Measurements from ENCODE around the gene ZNF609.

ZNF609 gene

DNA sequence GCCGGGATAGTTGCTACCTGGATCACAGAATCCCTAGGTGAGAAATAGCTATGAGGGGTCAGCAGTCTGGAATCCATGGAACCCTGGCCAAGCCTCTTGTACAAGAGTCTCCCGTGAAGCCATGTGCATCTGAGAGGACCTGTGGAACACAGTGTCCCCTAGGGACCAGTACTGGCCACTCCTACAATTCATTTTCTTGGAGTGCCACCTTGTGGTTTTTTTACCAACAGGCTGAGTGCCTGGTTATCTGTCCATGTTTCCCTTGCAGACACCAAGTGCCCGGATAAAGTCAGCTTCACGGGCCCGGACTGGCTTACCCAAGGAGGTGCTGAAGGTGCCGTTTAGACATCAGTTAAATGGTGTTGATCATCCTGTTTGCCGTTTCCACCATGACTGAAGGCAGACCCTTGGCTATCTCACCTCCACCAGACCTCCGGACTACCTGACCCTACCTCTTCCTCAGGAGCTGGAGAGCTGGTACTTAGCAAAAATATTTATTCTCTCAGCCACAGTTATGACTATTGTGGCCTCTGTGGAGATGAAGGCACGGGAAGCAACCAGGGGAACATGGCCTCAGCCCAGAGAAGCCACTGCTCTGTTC is 221.1 kb downstream of the ZNF609 start:
- Histone ChIP-seq H3K27me3 (replicated peaks in 2 of 5; ENCODE audit: control insufficient read depth in 4 of 5, insufficient read depth in 5 of 5, low read length in 4 of 5) (no peaks in the 10 kb centered on the region), H3K4me3 (ENCODE audit: control insufficient read depth in 1 of 7, extremely low read depth in 1 of 7, insufficient read depth in 4 of 7, low read depth in 2 of 7, low read length in 6 of 7) (no peak overlapping the region), H3K9me3 (ENCODE audit: control extremely low read depth in 1 of 5, control insufficient read depth in 4 of 5, insufficient read depth in 2 of 5, low read depth in 1 of 5, low read length in 4 of 5) (no peaks in the 10 kb centered on the region), H3K4me1 (ENCODE audit: control extremely low read depth in 1 of 4, control insufficient read depth in 4 of 4, insufficient read depth in 4 of 4, low read length in 3 of 4) (no peaks in the 10 kb centered on the region), H3K27ac (ENCODE audit: insufficient read depth in 1 of 2, low read depth in 1 of 2, low read length in 2 of 2, poor library complexity in 1 of 2, severe bottlenecking in 2 of 2) (no peak overlapping the region), H3K36me3 (ENCODE audit: control insufficient read depth in 4 of 4, insufficient read depth in 4 of 4, low read length in 3 of 4) (peaks cover 22 to 89% (median 66%) of the 10 kb centered on the region in 4 experiments)
- ChIA-PET POLR2A (interaction anchor here (0.6 kb wide), 1 partner anchor 440 kb away, joined by 4 read pairs; no protein-coding TSS in a partner anchor), CTCF (interaction anchor here (1.4 to 25.1 kb wide), 11 partner anchors 9 to 476 kb away, joined by 3 to 625 read pairs (median 10); no protein-coding TSS in a partner anchor)
- DNase-seq, result peak; percentile 54 to 66 (median 62)
- 80% methylated on average over 9 of the region's 9 CpGs for WGBS (ENCODE audit: insufficient coverage)

DNA sequence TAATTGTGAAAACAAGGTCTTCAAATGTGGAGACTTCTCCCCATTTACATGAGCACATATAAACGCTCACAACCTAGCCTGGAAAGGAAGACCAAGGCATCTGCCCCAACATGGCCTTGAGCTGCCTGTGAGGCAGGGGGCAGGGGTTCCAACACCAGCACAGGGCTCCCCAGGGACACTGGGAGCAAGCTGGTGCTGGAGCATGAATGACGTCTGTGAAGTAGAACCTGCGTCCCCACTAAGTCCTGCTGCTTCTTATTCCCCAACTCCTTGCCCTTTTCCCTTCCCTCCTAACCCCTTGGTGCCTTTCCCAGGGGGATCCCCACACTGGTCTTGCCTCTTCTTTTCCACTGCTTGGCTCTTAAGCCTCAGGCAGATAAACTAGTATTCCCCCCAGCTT is 221.9 kb downstream of the ZNF609 start:
- H3K27ac ChIP-seq (ENCODE audit: insufficient read depth in 1 of 2, low read depth in 1 of 2, low read length in 2 of 2, poor library complexity in 1 of 2, severe bottlenecking in 2 of 2), result no peak overlapping the region
- no peaks in the 10 kb centered on the region for H3K9me3 ChIP-seq (ENCODE audit: control extremely low read depth in 1 of 5, control insufficient read depth in 4 of 5, insufficient read depth in 2 of 5, low read depth in 1 of 5, low read length in 4 of 5)

DNA sequence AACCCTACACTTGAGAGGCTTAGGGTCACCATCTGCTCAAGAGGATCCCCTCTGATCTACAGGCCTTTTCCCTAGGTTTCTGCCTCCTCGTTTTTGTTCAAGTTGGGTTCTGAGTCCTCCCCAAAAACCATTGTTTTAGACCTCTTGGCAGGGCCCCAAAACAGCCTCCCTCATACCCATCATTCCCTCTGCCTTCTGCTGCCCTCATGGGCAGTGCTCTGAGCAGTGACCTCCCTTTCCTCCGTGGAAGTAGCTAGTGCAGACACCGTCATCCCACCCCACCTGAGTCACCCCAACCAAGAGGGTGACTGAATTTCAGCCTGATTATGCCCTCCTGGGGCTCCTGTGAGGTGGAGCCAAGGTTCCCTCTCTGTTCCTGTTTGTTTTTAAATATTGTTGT is 223.0 kb downstream of the ZNF609 start:
- Histone ChIP-seq H3K27ac (ENCODE audit: insufficient read depth in 1 of 2, low read depth in 1 of 2, low read length in 2 of 2, poor library complexity in 1 of 2, severe bottlenecking in 2 of 2) (no peak overlapping the region), H3K27me3 (replicated peaks in 2 of 5; ENCODE audit: control insufficient read depth in 4 of 5, insufficient read depth in 5 of 5, low read length in 4 of 5) (no peaks in the 10 kb centered on the region), H3K9me3 (ENCODE audit: control extremely low read depth in 1 of 5, control insufficient read depth in 4 of 5, insufficient read depth in 2 of 5, low read depth in 1 of 5, low read length in 4 of 5) (no peaks in the 10 kb centered on the region), H3K4me3 (ENCODE audit: control insufficient read depth in 1 of 7, extremely low read depth in 1 of 7, insufficient read depth in 4 of 7, low read depth in 2 of 7, low read length in 6 of 7) (no peak overlapping the region), H3K4me1 (ENCODE audit: control extremely low read depth in 1 of 4, control insufficient read depth in 4 of 4, insufficient read depth in 4 of 4, low read length in 3 of 4) (no peaks in the 10 kb centered on the region), H3K36me3 (ENCODE audit: control insufficient read depth in 4 of 4, insufficient read depth in 4 of 4, low read length in 3 of 4) (peaks cover 35 to 95% (median 70%) of the 10 kb centered on the region in 4 experiments)
- 83% methylated on average over 1 of the region's 3 CpGs for WGBS (ENCODE audit: insufficient coverage)
- ChIA-PET POLR2A (no interaction called here), CTCF (interaction anchor here (1.2 to 25.1 kb wide), 11 partner anchors 9 to 257 kb away, joined by 3 to 625 read pairs (median 6); no protein-coding TSS in a partner anchor)
- DNase-seq, result no peak

More for the DNA sequence above, 221.9 kb downstream of the ZNF609 start:
- ChIA-PET POLR2A (interaction anchor here (0.6 kb wide), 1 partner anchor 440 kb away, joined by 4 read pairs; no protein-coding TSS in a partner anchor), CTCF (interaction anchor here (1.1 to 25.1 kb wide), 14 partner anchors 9 to 477 kb away, joined by 3 to 625 read pairs (median 8); no protein-coding TSS in a partner anchor)
- WGBS (ENCODE audit: insufficient coverage), result 94% methylated on average over 3 of the region's 3 CpGs
- Histone ChIP-seq H3K27me3 (replicated peaks in 2 of 5; ENCODE audit: control insufficient read depth in 4 of 5, insufficient read depth in 5 of 5, low read length in 4 of 5) (no peaks in the 10 kb centered on the region), H3K4me3 (ENCODE audit: control insufficient read depth in 1 of 7, extremely low read depth in 1 of 7, insufficient read depth in 4 of 7, low read depth in 2 of 7, low read length in 6 of 7) (no peak overlapping the region), H3K36me3 (ENCODE audit: control insufficient read depth in 4 of 4, insufficient read depth in 4 of 4, low read length in 3 of 4) (peaks cover 27 to 95% (median 68%) of the 10 kb centered on the region in 4 experiments), H3K4me1 (ENCODE audit: control extremely low read depth in 1 of 4, control insufficient read depth in 4 of 4, insufficient read depth in 4 of 4, low read length in 3 of 4) (no peaks in the 10 kb centered on the region)
- DNase-seq, result no peak

DNA sequence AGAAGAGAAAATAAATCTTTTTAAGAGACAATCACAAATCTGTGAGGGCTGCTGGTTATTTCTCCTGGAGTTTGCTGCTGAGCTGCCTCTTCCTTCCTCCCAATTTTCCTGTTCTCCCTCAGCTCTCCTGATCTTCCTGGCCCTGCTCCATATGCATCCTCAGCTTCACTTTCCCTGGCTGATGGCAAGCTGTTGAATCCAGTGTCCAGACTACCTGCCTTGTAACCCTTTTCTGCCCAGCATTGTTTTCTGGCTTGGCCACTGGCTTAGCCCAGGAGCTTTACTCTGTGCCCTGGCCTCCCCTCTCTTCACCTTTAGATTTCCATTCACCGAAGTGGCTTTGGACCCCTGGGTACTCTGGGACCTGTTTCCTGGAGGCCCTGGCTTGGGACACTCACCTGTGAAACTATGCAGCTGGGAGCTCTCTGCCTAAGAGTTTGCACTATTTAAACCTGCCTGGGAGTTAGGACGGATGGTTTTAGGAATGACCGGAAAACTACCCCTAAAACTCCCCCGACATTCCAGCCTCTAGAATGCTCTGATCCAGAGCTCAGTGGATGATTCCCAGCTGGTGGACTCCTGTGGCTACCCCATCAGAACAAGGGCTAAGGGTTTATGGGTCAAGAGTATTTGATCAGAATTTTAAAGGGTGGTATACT is 225.0 kb downstream of the ZNF609 start:
- CTCF ChIA-PET, result interaction anchor here (0.9 to 25.1 kb wide), 14 partner anchors 9 to 375 kb away, joined by 3 to 625 read pairs (median 4); no protein-coding TSS in a partner anchor
- peaks cover 41 to 93% (median 70%) of the 10 kb centered on the region in 4 experiments for H3K36me3 ChIP-seq (ENCODE audit: control insufficient read depth in 4 of 4, insufficient read depth in 4 of 4, low read length in 3 of 4)
- no peak overlapping the region for H3K27ac ChIP-seq (ENCODE audit: insufficient read depth in 1 of 2, low read depth in 1 of 2, low read length in 2 of 2, poor library complexity in 1 of 2, severe bottlenecking in 2 of 2)
- H3K27me3 ChIP-seq (replicated peaks in 2 of 5; ENCODE audit: control insufficient read depth in 4 of 5, insufficient read depth in 5 of 5, low read length in 4 of 5), result no peaks in the 10 kb centered on the region
- 94% methylated on average over 3 of the region's 4 CpGs for WGBS (ENCODE audit: insufficient coverage)
- H3K4me3 ChIP-seq (ENCODE audit: control insufficient read depth in 1 of 7, extremely low read depth in 1 of 7, insufficient read depth in 4 of 7, low read depth in 2 of 7, low read length in 6 of 7), result no peak overlapping the region
- POLR2A ChIA-PET, result interaction anchor here (1.0 kb wide), 1 partner anchor 43 kb away, joined by 3 read pairs; no protein-coding TSS in a partner anchor
- DNase-seq, result no peak
- no peaks in the 10 kb centered on the region for H3K9me3 ChIP-seq (ENCODE audit: control extremely low read depth in 1 of 5, control insufficient read depth in 4 of 5, insufficient read depth in 2 of 5, low read depth in 1 of 5, low read length in 4 of 5)
- peaks cover 0 to 6% (median 0%) of the 10 kb centered on the region in 4 experiments for H3K4me1 ChIP-seq (ENCODE audit: control extremely low read depth in 1 of 4, control insufficient read depth in 4 of 4, insufficient read depth in 4 of 4, low read length in 3 of 4)

DNA sequence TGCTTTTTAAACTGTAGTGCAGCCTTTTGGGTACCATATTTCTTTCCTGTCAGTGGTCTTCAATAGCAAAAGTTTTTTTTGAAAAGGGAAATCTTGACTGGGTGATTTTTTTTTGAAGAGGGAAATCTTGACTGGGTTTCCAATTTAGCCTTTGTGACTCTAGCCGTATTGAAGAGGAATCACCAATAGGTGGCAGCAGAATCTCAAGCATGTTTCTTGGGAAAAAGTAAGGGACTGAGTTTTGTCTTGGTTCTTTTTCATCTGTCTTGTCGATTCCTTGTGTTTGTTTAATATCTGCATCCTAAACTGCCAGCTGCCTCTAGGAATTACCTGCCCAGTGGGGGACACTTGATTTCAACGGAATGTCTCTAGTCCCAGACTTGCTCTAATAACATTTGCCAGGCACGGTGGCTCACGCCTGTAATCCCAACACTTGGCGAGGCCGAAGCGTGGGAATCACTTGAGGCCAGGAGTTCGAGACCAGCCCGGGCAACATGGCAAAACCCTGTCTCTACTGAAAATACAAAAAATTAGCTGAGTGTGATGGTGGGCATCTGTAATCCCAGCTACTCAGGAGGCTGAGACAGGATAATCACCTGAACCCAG is 225.9 kb downstream of the ZNF609 start:
- DNase-seq, result peak; percentile 60 to 74 (median 68)
- Histone ChIP-seq H3K27ac (ENCODE audit: insufficient read depth in 1 of 2, low read depth in 1 of 2, low read length in 2 of 2, poor library complexity in 1 of 2, severe bottlenecking in 2 of 2) (no peak overlapping the region), H3K4me1 (ENCODE audit: control extremely low read depth in 1 of 4, control insufficient read depth in 4 of 4, insufficient read depth in 4 of 4, low read length in 3 of 4) (peaks cover 0 to 11% (median 3%) of the 10 kb centered on the region in 4 experiments), H3K4me3 (ENCODE audit: control insufficient read depth in 1 of 7, extremely low read depth in 1 of 7, insufficient read depth in 4 of 7, low read depth in 2 of 7, low read length in 6 of 7) (no peak overlapping the region), H3K27me3 (replicated peaks in 2 of 5; ENCODE audit: control insufficient read depth in 4 of 5, insufficient read depth in 5 of 5, low read length in 4 of 5) (no peaks in the 10 kb centered on the region), H3K9me3 (ENCODE audit: control extremely low read depth in 1 of 5, control insufficient read depth in 4 of 5, insufficient read depth in 2 of 5, low read depth in 1 of 5, low read length in 4 of 5) (no peaks in the 10 kb centered on the region), H3K36me3 (ENCODE audit: control insufficient read depth in 4 of 4, insufficient read depth in 4 of 4, low read length in 3 of 4) (peaks cover 42 to 93% (median 73%) of the 10 kb centered on the region in 4 experiments)
- POLR2A ChIA-PET, result interaction anchor here (0.6 to 1.0 kb wide), 2 partner anchors 42 to 150 kb away, joined by 4 read pairs; no protein-coding TSS in a partner anchor
- 41% methylated on average over 4 of the region's 10 CpGs for WGBS (ENCODE audit: insufficient coverage)
- CTCF ChIA-PET, result interaction anchor here (0.6 to 25.1 kb wide), 18 partner anchors 9 to 348 kb away, joined by 3 to 625 read pairs (median 4); no protein-coding TSS in a partner anchor

DNA sequence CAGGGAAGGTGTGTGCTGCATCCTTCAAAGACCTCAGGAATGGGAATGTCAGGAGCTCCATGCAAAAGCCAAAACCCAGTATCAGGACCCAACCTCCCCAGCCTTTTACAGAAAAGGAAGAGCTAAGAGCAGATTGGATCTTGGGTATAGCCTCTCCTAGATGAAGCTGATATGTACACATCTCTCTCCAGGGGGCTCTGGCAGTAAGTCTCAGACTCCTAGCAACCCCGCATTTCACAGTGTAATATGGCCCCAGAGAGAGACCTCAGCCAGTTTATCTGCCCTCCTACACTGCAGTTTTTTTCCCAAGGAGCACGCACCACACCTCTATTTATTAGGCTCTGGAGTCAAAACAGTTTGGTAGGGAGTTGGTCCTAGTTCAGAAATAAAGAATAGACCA is 226.8 kb downstream of the ZNF609 start:
- H3K27me3 ChIP-seq (replicated peaks in 2 of 5; ENCODE audit: control insufficient read depth in 4 of 5, insufficient read depth in 5 of 5, low read length in 4 of 5), result no peaks in the 10 kb centered on the region
- peaks cover 40 to 86% (median 65%) of the 10 kb centered on the region in 4 experiments for H3K36me3 ChIP-seq (ENCODE audit: control insufficient read depth in 4 of 4, insufficient read depth in 4 of 4, low read length in 3 of 4)
- H3K9me3 ChIP-seq (ENCODE audit: control extremely low read depth in 1 of 5, control insufficient read depth in 4 of 5, insufficient read depth in 2 of 5, low read depth in 1 of 5, low read length in 4 of 5), result no peaks in the 10 kb centered on the region
- H3K4me3 ChIP-seq (ENCODE audit: control insufficient read depth in 1 of 7, extremely low read depth in 1 of 7, insufficient read depth in 4 of 7, low read depth in 2 of 7, low read length in 6 of 7), result no peak overlapping the region
- DNase-seq, result no peak
- WGBS (ENCODE audit: insufficient coverage), result 100% methylated on average over 1 of the region's 2 CpGs
- POLR2A ChIA-PET, result interaction anchor here (1.0 kb wide), 1 partner anchor 41 kb away, joined by 4 read pairs; no protein-coding TSS in a partner anchor
- peaks cover 0 to 20% (median 11%) of the 10 kb centered on the region in 4 experiments for H3K4me1 ChIP-seq (ENCODE audit: control extremely low read depth in 1 of 4, control insufficient read depth in 4 of 4, insufficient read depth in 4 of 4, low read length in 3 of 4)
- no peak overlapping the region for H3K27ac ChIP-seq (ENCODE audit: insufficient read depth in 1 of 2, low read depth in 1 of 2, low read length in 2 of 2, poor library complexity in 1 of 2, severe bottlenecking in 2 of 2)
- CTCF ChIA-PET, result interaction anchor here (0.8 to 25.1 kb wide), 14 partner anchors 8 to 347 kb away, joined by 3 to 625 read pairs (median 6); no protein-coding TSS in a partner anchor
